ENCODE measurements around the gene TNS3. TPM values are rescaled to one million over a fixed set of nuclear protein-coding genes. Genes with fewer than 3 reads are reported as not detected.
A peak's percentile ranks its signal among the peaks of the same experiment; 100 is the strongest.

The TNS3 gene
- total RNA-seq, 1 experiment from 2014 or later: 533 TPM

DNA sequence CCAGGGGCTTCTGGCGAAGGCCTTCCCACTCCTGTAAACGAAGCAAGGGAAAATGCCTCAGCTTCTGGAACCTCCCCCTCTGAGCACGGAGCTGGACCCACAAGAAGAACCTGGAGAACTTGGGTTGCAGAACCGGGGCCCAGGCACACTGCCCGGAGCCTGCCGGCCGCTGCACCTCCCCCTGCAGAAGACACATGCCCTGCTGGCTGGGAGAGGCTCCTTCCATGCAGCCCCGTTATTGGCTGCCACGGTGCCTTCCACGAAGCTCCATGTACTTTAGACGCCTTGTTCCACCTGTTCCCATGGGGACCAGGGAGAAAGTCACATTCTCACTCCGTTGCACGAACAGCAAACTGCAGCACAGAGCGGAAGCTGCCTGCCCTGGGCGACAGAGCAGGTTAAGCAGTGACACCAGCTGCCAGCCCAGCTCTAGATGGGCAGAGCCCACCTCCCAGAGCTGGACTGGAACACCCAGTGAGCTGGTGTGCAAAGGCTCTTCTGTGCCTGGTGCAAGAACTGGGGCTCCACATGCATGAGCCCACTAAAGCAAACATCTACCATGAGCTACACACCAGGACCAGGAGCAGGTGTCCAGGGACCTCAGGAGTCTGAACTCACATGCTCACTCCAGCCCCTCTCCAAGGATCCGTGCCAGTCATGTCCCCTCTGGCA, 70.1 kb downstream of the TNS3 start:
- peak overlapping the region; percentile 78 for H3K27ac ChIP-seq (ENCODE audit: low read length)
- DNase-seq (ENCODE audit: low read depth, low spot score): no peak
- no peak overlapping the region for H3K4me3 ChIP-seq (ENCODE audit: low read depth in 2 of 2, low read length in 2 of 2)
- CTCF ChIA-PET: interaction anchor here (0.5 to 0.6 kb wide), 2 partner anchors 25 to 253 kb away, joined by 3 to 4 read pairs; no protein-coding TSS in a partner anchor
- POLR2A ChIA-PET: interaction anchor here (0.7 kb wide), 1 partner anchor 12 kb away, joined by 4 read pairs; no protein-coding TSS in a partner anchor
- intact Hi-C loops (cut with micrococcal nuclease; ENCODE audit: unreplicated experiment) (no loop called here), in situ Hi-C loops (cut with HindIII; ENCODE audit: low pct_unique_long_range_greater_than_20kb, low sequenced_read_pairs) (no loop called here)
- H3K36me3 ChIP-seq (ENCODE audit: control insufficient read depth, insufficient read depth, low read length): peaks cover 55% of the 10 kb centered on the region
- H3K4me1 ChIP-seq (ENCODE audit: control insufficient read depth, insufficient read depth, low read length): peaks cover 94% of the 10 kb centered on the region
- BruUV-seq (replicated peaks): no TSS peak
- ATAC-seq: no peak
- H3K27me3 ChIP-seq (ENCODE audit: control insufficient read depth, insufficient read depth, low read length): no peaks in the 10 kb centered on the region
- TF ChIP-seq, protein P1, sequence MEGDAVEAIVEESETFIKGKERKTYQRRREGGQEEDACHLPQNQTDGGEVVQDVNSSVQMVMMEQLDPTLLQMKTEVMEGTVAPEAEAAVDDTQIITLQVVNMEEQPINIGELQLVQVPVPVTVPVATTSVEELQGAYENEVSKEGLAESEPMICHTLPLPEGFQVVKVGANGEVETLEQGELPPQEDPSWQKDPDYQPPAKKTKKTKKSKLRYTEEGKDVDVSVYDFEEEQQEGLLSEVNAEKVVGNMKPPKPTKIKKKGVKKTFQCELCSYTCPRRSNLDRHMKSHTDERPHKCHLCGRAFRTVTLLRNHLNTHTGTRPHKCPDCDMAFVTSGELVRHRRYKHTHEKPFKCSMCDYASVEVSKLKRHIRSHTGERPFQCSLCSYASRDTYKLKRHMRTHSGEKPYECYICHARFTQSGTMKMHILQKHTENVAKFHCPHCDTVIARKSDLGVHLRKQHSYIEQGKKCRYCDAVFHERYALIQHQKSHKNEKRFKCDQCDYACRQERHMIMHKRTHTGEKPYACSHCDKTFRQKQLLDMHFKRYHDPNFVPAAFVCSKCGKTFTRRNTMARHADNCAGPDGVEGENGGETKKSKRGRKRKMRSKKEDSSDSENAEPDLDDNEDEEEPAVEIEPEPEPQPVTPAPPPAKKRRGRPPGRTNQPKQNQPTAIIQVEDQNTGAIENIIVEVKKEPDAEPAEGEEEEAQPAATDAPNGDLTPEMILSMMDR (IDR thresholded peaks at IDR 0.05): no peak
- no peaks in the 10 kb centered on the region for H3K9me3 ChIP-seq (ENCODE audit: control insufficient read depth, insufficient read depth, low read depth, low read length)

DNA sequence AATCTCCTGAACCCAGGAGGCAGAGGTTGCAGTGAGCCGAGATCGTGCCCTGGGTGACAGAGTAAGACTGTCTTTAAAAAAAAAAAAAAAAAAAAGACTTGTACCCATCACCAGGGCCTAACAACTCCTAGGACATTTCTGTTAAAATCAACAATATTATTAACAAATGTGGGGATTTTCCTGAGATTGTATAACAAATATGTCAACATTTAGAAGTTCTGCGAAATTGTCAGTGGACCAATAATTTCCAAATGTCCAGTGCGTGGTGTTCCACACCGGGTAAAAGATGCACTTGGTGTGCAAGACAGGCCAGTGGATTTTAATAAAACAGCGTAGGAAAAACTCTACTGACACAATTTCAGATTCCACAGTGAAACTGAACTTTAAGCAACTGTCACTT, 71.1 kb downstream of the TNS3 start:
- no peak for DNase-seq (ENCODE audit: low read depth, low spot score)
- ChIA-PET CTCF (no interaction called here), POLR2A (interaction anchor here (0.7 kb wide), 1 partner anchor 296 kb away, joined by 17 read pairs; no protein-coding TSS in a partner anchor)
- in situ Hi-C loops (cut with HindIII; ENCODE audit: low pct_unique_long_range_greater_than_20kb, low sequenced_read_pairs) (no loop called here), intact Hi-C loops (cut with micrococcal nuclease; ENCODE audit: unreplicated experiment) (no loop called here)
- no peaks in the 10 kb centered on the region for H3K9me3 ChIP-seq (ENCODE audit: control insufficient read depth, insufficient read depth, low read depth, low read length)
- peaks cover 97% of the 10 kb centered on the region for H3K4me1 ChIP-seq (ENCODE audit: control insufficient read depth, insufficient read depth, low read length)
- H3K27ac ChIP-seq (ENCODE audit: low read length): peak overlapping the region; percentile 78
- H3K4me3 ChIP-seq (ENCODE audit: low read depth in 2 of 2, low read length in 2 of 2): no peak overlapping the region
- TF ChIP-seq, protein P2, sequence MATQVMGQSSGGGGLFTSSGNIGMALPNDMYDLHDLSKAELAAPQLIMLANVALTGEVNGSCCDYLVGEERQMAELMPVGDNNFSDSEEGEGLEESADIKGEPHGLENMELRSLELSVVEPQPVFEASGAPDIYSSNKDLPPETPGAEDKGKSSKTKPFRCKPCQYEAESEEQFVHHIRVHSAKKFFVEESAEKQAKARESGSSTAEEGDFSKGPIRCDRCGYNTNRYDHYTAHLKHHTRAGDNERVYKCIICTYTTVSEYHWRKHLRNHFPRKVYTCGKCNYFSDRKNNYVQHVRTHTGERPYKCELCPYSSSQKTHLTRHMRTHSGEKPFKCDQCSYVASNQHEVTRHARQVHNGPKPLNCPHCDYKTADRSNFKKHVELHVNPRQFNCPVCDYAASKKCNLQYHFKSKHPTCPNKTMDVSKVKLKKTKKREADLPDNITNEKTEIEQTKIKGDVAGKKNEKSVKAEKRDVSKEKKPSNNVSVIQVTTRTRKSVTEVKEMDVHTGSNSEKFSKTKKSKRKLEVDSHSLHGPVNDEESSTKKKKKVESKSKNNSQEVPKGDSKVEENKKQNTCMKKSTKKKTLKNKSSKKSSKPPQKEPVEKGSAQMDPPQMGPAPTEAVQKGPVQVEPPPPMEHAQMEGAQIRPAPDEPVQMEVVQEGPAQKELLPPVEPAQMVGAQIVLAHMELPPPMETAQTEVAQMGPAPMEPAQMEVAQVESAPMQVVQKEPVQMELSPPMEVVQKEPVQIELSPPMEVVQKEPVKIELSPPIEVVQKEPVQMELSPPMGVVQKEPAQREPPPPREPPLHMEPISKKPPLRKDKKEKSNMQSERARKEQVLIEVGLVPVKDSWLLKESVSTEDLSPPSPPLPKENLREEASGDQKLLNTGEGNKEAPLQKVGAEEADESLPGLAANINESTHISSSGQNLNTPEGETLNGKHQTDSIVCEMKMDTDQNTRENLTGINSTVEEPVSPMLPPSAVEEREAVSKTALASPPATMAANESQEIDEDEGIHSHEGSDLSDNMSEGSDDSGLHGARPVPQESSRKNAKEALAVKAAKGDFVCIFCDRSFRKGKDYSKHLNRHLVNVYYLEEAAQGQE (IDR thresholded peaks at IDR 0.05; ENCODE audit: insufficient read depth in 1 of 2, low read depth in 2 of 2, low read length in 1 of 2): no peak
- TF ChIP-seq, protein P1 (IDR thresholded peaks at IDR 0.05): no peak
- TF ChIP-seq POLR2AphosphoS5 (IDR thresholded peaks at IDR 0.05; ENCODE audit: low read depth, low read length): no peak
- no peak for TF ChIP-seq TCF7L2 (IDR thresholded peaks at IDR 0.05; ENCODE audit: low read depth, low read length)
- TF ChIP-seq SIN3A (IDR thresholded peaks at IDR 0.05; ENCODE audit: borderline replicate concordance, insufficient read depth, low read depth, low read length): no peak
- no peak for ATAC-seq
- H3K27me3 ChIP-seq (ENCODE audit: control insufficient read depth, insufficient read depth, low read length): no peaks in the 10 kb centered on the region
- BruUV-seq (replicated peaks): TSS peak; percentile 5
- peaks cover 52% of the 10 kb centered on the region for H3K36me3 ChIP-seq (ENCODE audit: control insufficient read depth, insufficient read depth, low read length)
